HK-2 (cell line): ENCODE results near the gene GAGE12J.
A peak's percentile ranks its signal among the peaks of the same experiment; 100 is the strongest.
"Not testable (repeated sequence)": the region's sequence is repeated elsewhere in the genome, so short reads cannot be mapped to it uniquely, and the experiment has no call there.

Source experiments
- DNase-seq: peaks from one replicate; pipeline ENCODE4 v3.0.0-alpha.2; 2018; ENCODE audit not compliant: unreplicated experiment

GAGE12J gene

DNA sequence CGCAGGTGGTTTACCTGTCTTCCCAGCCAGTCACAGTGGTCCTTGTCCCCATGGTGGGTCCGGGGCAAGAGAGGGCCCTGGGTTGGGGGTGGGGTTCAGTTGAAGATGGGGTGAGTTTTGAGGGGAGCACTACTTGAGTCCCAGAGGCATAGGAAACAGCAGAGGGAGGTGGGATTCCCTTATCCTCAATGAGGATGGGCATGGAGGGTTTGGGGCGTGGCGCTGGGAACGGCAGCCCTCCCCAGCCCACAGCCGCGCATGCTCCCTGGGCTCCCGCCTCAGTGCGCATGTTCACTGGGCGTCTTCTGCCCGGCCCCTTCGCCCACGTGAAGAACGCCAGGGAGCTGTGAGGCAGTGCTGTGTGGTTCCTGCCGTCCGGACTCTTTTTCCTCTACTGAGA lies at the start of gene GAGE12J:
Gene GAGE12J (plus strand): TSS at position 301 of the 400 bp plus-strand sequence. CDS start 1,157 bp downstream, outside the sequence.
- DNase-seq = not testable (repeated sequence)

GRCh38 chrX:49272421-49272820 lies 49.4 kb upstream of the GAGE12J start:
- DNase-seq = no peak

GRCh38 chrX:49273181-49273727 lies 48.6 kb upstream of the GAGE12J start:
- DNase-seq = no peak

DNA sequence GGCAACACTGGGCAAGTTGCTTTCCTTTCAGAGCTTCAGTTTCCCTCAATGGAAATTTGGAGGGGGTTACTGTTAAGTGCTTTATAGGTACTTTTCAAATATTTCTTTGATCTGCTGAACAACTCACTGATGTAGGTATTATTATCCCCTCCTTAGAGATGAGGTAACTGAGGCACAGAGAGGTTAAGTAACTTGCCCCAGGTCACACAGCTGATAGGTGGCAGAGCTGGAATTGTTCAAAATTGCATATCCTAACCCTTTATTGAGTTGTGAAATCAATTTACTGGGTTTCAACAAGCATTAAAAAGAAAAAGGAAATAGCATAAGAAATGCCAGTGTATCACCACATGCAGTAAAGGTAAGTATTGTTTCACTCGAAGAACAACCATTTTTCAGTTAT lies 45.6 kb upstream of the GAGE12J start:
- DNase-seq = no peak

DNA sequence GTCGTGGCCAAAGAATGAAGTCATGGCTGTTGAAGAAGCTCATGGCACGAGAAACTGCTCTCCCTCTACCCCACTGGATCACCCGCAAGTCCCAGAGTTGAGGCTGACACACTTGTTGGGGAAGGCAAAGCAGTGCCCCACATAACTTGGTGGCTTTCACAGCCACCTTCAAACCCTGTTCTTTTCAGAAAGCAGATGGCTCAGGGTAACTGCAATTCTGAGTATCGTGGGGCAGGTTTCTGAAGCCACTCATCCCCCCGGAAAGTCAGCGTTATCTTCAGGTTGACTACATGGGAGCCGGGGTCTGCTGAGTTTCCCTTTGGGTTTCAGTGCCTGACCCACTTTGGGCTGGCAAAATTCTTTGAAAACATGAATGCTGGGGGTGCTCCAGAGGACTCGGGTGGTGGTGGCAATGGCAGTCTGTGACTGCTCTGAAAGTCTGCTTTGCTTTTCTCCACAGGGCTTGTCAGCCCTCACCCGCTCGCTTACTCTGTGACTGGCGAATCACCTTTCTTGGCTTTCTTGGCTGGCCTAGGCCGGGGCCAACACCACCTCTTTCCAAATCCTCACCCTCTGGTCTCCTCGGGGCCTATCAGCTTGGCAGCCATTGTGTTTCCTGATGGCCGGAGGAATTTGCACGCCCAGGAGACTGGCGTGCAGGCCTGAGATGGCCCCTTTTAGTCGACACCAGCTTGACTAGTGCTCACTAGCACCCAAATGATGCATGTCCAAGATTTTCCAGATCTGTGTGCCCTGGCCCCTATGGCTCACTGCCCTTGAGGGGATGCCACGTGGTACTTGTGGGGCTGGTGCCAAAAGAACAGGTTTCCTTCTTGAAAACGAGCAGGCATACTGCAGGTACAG lies 44.9 kb upstream of the GAGE12J start:
- DNase-seq = no peak

GRCh38 chrX:49277535-49277830 lies 44.4 kb upstream of the GAGE12J start:
- DNase-seq = no peak

- no peak for DNase-seq
Measured at GRCh38 chrX:49278081-49278480, 43.8 kb upstream of the GAGE12J start.

- no peak for DNase-seq
Measured at GRCh38 chrX:49282647-49283011, 39.2 kb upstream of the GAGE12J start.

GRCh38 chrX:49284212-49284611 lies 37.6 kb upstream of the GAGE12J start:
- no peak for DNase-seq

- no peak for DNase-seq
Measured at GRCh38 chrX:49286136-49286535, 35.7 kb upstream of the GAGE12J start.

- no peak for DNase-seq
Measured at GRCh38 chrX:49286581-49286980, 35.3 kb upstream of the GAGE12J start.

- DNase-seq = no peak
Measured at GRCh38 chrX:49287665-49288064, 34.2 kb upstream of the GAGE12J start.

DNA sequence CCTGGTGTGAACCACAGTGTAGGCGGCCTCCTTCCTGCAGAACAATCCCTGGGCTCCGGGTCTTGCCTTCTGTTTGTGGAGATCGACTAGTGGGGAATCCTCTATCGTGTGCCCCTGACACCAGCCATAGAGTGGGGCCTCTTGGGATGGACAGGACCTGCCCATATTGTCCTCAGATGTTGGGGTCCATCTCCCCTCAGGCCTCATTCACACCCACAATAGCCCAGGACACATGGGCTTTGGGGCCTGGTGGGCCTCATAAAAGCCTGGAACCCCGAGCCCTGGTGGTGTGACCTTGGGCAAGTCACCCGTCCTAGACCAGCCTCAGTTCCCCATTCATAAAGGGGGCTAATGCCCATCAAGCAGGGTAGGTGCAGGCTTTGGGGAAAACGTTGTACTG lies 31.6 kb upstream of the GAGE12J start:
- no peak for DNase-seq

GRCh38 chrX:49291615-49292337 lies 30.1 kb upstream of the GAGE12J start:
- DNase-seq = peak; percentile 56

GRCh38 chrX:49292400-49293362 lies 29.2 kb upstream of the GAGE12J start:
- no peak for DNase-seq

DNA sequence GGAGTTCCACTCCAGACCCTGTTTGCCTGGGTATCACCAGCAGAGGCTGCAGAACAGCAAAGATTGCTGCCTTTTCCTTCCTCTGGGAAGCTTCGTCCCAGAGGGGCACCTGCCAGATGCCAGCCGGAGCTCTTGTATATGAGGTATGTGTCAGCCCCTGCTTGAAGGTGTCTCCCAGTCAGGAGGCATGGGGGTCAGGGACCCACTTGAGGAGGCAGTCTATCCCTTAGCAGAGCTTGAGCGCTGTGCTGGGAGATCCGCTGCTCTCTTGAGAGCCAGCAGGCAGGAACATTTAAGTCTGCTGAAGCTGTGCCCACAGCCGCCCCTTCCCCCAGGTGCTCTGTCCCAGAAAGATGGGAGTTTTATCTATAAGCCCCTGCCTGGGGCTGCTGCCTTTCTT lies 22.5 kb upstream of the GAGE12J start:
- not testable (repeated sequence) for DNase-seq

DNA sequence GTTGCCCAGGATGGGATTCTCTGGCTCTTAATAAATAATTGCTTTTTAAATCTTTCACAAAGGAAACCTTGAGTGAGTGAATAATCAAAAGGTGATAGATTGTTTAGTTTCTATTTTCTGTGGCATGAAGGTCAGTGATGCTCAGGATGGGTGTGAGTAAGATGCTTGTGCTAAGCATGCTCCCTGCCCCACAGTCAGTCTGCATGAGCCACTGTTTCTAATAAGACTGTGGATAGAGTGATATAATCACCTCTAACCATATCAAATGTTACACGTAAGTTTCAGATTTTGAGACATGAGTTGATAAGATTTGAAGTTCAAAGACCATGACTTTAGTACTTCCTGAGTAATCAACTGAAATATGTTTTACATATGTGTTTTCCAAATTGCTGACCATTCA lies 21.1 kb upstream of the GAGE12J start:
- no peak for DNase-seq

DNA sequence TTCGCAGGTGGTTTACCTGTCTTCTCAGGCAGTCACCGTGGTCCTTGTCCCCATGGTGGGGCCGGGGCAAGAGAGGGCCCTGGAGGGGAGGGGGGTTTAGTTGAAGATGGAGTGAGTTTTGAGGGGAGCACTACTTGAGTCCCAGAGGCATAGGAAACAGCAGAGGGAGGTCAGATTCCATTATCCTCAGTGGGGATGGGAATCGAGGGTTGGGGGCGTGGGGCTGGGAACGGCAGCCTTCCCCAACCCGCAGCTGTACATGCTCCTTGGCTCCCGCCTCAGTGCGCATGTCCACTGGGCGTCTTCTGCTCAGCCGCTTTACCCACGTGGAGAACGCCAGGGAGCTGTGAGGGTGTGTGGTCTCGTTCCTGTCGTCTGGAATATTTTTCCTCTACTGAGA lies 18.5 kb upstream of the GAGE12J start, which contains the start of gene GAGE10:
Gene GAGE10 (plus strand): TSS at position 301 of the 400 bp plus-strand sequence. CDS start 1,214 bp downstream, outside the sequence.
- no peak for DNase-seq

- not testable (repeated sequence) for DNase-seq
Measured at GRCh38 chrX:49307775-49308174, 14.1 kb upstream of the GAGE12J start.

DNA sequence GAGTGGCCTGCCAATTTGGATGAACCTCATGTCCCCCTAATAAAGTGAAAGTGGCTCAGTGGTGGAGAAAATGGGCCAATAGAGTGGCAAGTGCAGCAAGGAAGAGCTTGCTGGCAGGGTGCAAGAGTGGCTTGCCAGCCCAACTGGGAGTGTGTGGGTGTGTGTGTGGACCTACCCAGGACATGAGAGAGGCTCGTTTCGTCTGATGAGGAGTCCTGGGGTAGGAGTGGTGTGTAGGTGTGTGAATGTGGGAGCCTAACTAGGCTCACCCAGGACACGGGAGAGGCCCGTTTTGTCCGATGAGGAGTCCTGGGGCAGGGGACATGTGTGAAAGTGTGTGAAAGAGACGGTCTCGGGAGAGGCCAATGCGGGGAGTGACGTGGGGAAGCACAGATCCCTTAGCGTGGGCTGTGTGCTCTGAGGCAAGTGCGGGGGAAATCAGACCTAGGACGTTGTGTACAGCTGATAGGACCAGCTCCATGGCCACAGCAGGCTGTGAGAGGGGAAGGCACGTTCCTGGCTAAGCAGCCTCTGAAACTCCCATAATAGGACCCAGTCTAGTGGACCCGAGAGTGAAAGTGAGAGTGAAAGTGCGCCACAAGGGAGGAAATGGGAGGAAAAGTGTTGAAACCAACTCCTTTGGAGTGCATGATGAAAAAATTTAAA lies 13.1 kb upstream of the GAGE12J start:
- no peak for DNase-seq

DNA sequence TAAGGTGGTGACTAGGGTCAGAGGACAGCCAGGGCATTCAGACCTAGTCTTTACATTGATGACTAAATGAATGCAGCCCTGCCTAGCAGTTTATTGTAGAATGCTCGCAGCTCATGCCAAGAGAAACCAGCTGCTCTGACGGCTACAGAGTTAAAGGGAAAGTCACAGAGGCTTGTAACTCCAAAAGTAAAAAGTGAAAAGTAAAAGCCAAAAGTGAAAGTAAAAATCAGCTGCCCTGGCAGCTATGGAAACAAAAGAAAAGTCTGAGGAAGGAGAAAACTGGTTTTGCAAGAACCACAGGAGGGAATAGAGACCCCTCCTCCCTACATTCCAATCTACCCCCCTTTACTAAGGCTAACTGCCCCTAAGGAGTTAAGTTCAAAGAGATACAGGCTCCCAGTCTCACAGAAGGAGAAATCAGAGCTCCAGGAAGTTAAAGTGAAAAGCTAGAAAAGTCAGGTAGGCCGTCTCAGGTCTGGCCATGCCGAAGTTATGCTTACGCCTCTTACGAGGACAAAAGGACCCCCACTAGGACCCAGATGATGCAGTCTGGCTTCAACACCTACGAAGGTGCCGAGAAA lies 12.3 kb upstream of the GAGE12J start:
- no peak for DNase-seq
